D721Med (cell line): ENCODE results near the gene GNA15.
"Not testable (repeated sequence)": the region's sequence is repeated elsewhere in the genome, so short reads cannot be mapped to it uniquely, and the experiment has no call there.

Source experiments
- DNase-seq: peaks from one replicate; pipeline ENCODE4 v3.0.0; 2011; ENCODE audit warnings: low spot score; ENCODE audit not compliant: insufficient read length
- FAIRE-seq: peaks from 2 replicates; lab custom pipeline; 2011; peaks lifted over from hg19 to GRCh38; lab: Jason Lieb, UNC
- TF ChIP-seq, protein P1 (sequence below): IDR thresholded peaks from 2 replicates; pipeline ENCODE4 v1.5.1; 2012; ENCODE audit warnings: mild to moderate bottlenecking, control low read depth; ENCODE audit not compliant: insufficient read depth; ENCODE audit errors: missing control alignments

GNA15 gene

DNA sequence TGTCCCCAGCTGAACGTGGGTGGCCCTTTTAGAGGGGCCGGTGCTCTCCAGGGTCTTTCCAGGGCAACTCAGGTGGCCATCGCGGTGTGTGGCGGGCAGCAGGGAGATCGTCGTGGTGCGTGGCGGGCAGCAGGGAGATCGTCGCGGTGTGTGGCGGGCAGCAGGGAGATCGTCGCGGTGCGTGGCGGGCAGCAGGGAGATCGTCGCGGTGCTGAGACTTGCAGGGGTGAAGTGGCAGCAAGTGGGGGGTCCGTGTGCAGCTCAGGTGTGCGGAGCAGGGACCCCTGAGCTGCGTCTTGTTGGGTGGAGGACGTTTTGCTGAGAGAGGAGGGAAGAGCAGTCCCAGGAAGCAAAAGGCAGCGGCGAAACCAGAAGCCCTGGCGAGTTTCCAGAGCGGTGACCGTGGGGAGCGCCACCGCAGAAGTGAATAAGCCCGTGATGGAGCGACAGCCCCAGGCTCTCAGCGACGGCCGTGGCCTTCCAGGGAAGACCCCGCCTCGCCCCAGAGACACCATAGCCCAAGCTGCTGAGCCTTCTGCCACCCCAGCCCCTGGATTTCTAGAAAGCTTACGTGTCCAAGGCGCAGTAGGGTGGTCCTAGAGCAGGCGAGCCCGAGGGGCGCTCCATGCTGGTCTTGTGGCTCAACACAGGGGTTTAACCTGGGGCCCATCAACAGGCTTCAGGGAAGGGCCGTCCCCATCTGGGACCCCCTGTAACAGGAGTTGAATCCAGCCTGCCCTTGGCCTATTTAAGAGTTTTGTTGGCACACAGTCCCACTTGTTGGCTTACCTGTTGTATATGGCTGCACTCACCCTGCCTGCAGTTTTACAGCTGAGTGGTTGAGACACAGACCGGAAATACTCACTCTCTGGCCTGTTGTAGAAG lies 55.3 kb downstream of the GNA15 start:
- no peak for DNase-seq
- no peak for FAIRE-seq
- TF ChIP-seq, protein P1, sequence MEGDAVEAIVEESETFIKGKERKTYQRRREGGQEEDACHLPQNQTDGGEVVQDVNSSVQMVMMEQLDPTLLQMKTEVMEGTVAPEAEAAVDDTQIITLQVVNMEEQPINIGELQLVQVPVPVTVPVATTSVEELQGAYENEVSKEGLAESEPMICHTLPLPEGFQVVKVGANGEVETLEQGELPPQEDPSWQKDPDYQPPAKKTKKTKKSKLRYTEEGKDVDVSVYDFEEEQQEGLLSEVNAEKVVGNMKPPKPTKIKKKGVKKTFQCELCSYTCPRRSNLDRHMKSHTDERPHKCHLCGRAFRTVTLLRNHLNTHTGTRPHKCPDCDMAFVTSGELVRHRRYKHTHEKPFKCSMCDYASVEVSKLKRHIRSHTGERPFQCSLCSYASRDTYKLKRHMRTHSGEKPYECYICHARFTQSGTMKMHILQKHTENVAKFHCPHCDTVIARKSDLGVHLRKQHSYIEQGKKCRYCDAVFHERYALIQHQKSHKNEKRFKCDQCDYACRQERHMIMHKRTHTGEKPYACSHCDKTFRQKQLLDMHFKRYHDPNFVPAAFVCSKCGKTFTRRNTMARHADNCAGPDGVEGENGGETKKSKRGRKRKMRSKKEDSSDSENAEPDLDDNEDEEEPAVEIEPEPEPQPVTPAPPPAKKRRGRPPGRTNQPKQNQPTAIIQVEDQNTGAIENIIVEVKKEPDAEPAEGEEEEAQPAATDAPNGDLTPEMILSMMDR: no peak

GRCh38 chr19:3191806-3192104 lies 55.9 kb downstream of the GNA15 start:
- FAIRE-seq, DNase-seq: not testable (repeated sequence)

DNA sequence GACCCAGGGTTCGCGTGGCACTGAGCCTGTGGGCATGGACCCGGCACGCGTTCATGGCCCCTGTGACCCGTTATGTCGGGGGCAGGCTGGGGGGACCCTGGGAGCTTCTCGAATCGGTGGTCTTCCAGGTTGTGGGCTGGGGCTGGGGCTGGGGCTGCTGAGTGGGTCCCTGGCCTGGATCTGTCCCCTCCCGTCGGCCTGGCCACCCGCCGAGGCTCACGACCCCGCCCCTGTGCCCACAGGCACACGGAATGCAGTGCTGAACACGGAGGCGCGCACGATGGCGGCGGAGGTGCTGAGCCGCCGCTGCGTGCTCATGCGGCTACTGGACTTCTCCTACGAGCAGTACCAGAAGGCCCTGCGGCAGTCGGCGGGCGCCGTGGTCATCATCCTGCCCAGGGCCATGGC lies 56.4 kb downstream of the GNA15 start:
- no peak for FAIRE-seq
- no peak for DNase-seq
- TF ChIP-seq, protein P1: no peak

- DNase-seq (no peak), FAIRE-seq (no peak)
- TF ChIP-seq, protein P1: no peak
These were observed 56.9 kb downstream of the GNA15 start for GRCh38 chr19:3192684-3193083.

DNA sequence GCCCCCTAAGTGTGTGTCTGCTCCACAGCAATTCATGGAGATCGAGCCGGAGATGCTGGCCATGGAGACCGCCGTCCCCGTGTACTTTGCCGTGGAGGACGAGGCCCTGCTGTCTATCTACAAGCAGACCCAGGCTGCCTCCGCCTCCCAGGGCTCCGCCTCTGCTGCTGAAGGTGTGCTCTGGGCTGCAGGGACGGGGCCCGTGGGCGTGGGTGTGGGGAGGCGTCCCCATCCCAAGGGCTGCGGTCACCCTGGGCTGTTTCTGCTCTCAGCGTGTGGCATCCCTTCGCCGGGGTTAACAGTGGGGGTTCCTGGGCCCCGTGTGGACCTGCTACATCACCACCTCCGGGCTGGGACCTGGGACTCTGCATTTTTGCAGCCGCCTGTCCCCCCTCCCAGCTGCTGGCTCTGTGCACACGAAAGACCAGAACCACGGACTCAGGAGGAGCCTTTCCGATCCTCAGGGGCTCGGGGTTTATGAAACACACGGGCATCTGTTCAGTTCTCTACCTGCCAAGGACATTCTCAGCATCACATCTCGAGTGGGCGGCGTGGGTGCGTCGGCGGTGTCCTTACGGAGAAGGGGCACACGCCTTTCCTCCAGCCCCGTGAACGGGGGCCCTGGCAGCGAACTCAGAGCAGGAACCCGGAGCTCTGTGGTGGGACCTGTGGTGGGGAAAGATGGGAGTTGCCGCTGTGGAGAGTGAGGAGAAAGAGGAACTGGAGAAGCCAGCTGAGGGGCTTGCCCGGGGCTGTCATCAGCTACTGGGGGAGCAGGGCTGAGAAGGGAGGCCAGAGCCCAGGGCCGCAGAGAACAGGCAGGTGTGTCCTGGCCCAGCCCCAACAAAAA lies 57.6 kb downstream of the GNA15 start:
- TF ChIP-seq, protein P1: no peak
- FAIRE-seq (no peak), DNase-seq (no peak)

- FAIRE-seq (no peak), DNase-seq (no peak)
- TF ChIP-seq, protein P1: no peak
These were observed 58.6 kb downstream of the GNA15 start for GRCh38 chr19:3194106-3195087.
